Mammary epithelial cell (primary cell): ENCODE results near the gene PHF13.

Experiments used
- EZH2 ChIP-seq: IDR thresholded peaks from 2 replicates; pipeline ENCODE4 v1.6.1; 2012; ENCODE audit warnings: low read length, inconsistent platforms, borderline replicate concordance
- TF ChIP-seq, protein P1 (sequence below), 2 donors: IDR thresholded peaks in 1 of 2; conservative IDR thresholded peaks in 1 of 2; 2 replicates each; pipeline ENCODE4 v1.5.1; 2011 to 2012; ENCODE audit warnings: inconsistent platforms in 2 of 2, low read length in 2 of 2, mild to moderate bottlenecking in 2 of 2, control low read depth in 1 of 2, low read depth in 1 of 2; ENCODE audit not compliant: insufficient read depth in 1 of 2; ENCODE audit errors: extremely low read depth in 1 of 2

DNA sequence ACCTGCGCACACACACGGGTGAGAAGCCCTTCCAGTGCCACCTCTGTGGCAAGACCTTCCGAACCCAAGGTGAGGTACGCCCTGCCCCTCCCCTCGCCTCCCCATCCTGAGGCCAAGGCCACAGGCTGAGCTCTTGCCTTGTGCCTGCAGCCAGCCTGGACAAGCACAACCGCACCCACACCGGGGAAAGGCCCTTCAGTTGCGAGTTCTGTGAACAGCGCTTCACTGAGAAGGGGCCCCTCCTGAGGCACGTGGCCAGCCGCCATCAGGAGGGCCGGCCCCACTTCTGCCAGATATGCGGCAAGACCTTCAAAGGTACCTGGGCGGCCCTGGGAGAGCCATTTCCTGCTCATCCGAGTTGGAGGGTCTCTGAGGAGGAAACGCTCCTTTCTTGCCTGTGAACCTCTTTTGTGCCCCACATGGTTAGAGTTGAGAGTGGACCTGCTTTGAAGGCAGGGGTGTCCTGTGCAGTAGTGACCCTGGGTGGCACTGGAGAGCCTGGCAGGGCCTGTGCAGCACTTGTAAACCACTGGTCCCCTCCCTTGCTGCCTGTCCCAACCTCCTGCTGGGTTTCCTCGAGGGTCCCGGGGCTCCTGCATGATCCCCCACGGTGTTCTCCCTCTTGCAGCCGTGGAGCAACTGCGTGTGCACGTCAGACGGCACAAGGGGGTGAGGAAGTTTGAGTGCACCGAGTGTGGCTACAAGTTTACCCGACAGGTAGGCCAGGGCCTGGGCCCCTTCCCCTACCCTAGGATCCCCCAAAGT is 25.2 kb upstream of the PHF13 start:
- TF ChIP-seq, protein P1, sequence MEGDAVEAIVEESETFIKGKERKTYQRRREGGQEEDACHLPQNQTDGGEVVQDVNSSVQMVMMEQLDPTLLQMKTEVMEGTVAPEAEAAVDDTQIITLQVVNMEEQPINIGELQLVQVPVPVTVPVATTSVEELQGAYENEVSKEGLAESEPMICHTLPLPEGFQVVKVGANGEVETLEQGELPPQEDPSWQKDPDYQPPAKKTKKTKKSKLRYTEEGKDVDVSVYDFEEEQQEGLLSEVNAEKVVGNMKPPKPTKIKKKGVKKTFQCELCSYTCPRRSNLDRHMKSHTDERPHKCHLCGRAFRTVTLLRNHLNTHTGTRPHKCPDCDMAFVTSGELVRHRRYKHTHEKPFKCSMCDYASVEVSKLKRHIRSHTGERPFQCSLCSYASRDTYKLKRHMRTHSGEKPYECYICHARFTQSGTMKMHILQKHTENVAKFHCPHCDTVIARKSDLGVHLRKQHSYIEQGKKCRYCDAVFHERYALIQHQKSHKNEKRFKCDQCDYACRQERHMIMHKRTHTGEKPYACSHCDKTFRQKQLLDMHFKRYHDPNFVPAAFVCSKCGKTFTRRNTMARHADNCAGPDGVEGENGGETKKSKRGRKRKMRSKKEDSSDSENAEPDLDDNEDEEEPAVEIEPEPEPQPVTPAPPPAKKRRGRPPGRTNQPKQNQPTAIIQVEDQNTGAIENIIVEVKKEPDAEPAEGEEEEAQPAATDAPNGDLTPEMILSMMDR (conservative IDR thresholded peaks at IDR 0.05 in 1 of 2, IDR thresholded peaks at IDR 0.05 in 1 of 2; ENCODE audit: extremely low read depth in 1 of 2, insufficient read depth in 1 of 2, low read depth in 1 of 2, low read length in 2 of 2) = peak in 1 of 2 donors; percentile 24
- no peak for TF ChIP-seq EZH2
